ENCODE data around the gene SNAI1. TPM values are rescaled to one million over a fixed set of nuclear protein-coding genes. Genes with fewer than 3 reads are reported as not detected.
A peak's percentile ranks its signal among the peaks of the same experiment; 100 is the strongest.

The SNAI1 gene
- total RNA-seq, 1 experiment from 2014 or later = 0.90 TPM

- Mint-ChIP-seq H3K9me3 (ENCODE audit: low read depth, unreplicated experiment) (no peaks in the 10 kb centered on the region), H3K4me1 (ENCODE audit: low read depth, unreplicated experiment) (peaks cover 15% of the 10 kb centered on the region), H3K27ac (ENCODE audit: unreplicated experiment) (no peak overlapping the region), H3K4me3 (ENCODE audit: low read depth, unreplicated experiment) (no peak overlapping the region), H3K36me3 (ENCODE audit: insufficient read depth, unreplicated experiment) (no peaks in the 10 kb centered on the region), H3K27me3 (ENCODE audit: unreplicated experiment) (no peaks in the 10 kb centered on the region)
- intact Hi-C loops (cut with micrococcal nuclease; ENCODE audit: unreplicated experiment) = no loop called here
- no TSS peak for BruUV-seq (replicated peaks)
- TF ChIP-seq CTCF (IDR thresholded peaks at IDR 0.05; ENCODE audit: unreplicated experiment) = no peak
- no peak for DNase-seq
- CTCF ChIA-PET = interaction anchor here (1.0 kb wide), 2 partner anchors 9 to 37 kb away, joined by 3 to 4 read pairs; no protein-coding TSS in a partner anchor
Measured at GRCh38 chr20:50015993-50016770, 33.4 kb downstream of the SNAI1 start.

- H3K27me3 Mint-ChIP-seq (ENCODE audit: unreplicated experiment) = no peaks in the 10 kb centered on the region
- H3K4me3 Mint-ChIP-seq (ENCODE audit: low read depth, unreplicated experiment) = no peak overlapping the region
- BruUV-seq (replicated peaks) = no TSS peak
- no peak for TF ChIP-seq CTCF (IDR thresholded peaks at IDR 0.05; ENCODE audit: unreplicated experiment)
- no peak for DNase-seq
- intact Hi-C loops (cut with micrococcal nuclease; ENCODE audit: unreplicated experiment) = no loop called here
- peaks cover 15% of the 10 kb centered on the region for H3K4me1 Mint-ChIP-seq (ENCODE audit: low read depth, unreplicated experiment)
- H3K36me3 Mint-ChIP-seq (ENCODE audit: insufficient read depth, unreplicated experiment) = no peaks in the 10 kb centered on the region
- CTCF ChIA-PET = no interaction called here
- H3K27ac Mint-ChIP-seq (ENCODE audit: unreplicated experiment) = no peak overlapping the region
- no peaks in the 10 kb centered on the region for H3K9me3 Mint-ChIP-seq (ENCODE audit: low read depth, unreplicated experiment)
Measured at GRCh38 chr20:50017160-50017559, 34.4 kb downstream of the SNAI1 start.

GRCh38 chr20:50017576-50018248, 34.9 kb downstream of the SNAI1 start:
- Mint-ChIP-seq H3K36me3 (ENCODE audit: insufficient read depth, unreplicated experiment) (no peaks in the 10 kb centered on the region), H3K27me3 (ENCODE audit: unreplicated experiment) (no peaks in the 10 kb centered on the region), H3K9me3 (ENCODE audit: low read depth, unreplicated experiment) (no peaks in the 10 kb centered on the region), H3K4me1 (ENCODE audit: low read depth, unreplicated experiment) (peaks cover 20% of the 10 kb centered on the region), H3K4me3 (ENCODE audit: low read depth, unreplicated experiment) (no peak overlapping the region), H3K27ac (ENCODE audit: unreplicated experiment) (no peak overlapping the region)
- DNase-seq = no peak
- intact Hi-C loops (cut with micrococcal nuclease; ENCODE audit: unreplicated experiment) = no loop called here
- no peak for TF ChIP-seq CTCF (IDR thresholded peaks at IDR 0.05; ENCODE audit: unreplicated experiment)
- no TSS peak for BruUV-seq (replicated peaks)
- CTCF ChIA-PET = interaction anchor here (0.6 kb wide), 1 partner anchor 67 kb away, joined by 5 read pairs; no protein-coding TSS in a partner anchor

GRCh38 chr20:50019466-50020256, 36.9 kb downstream of the SNAI1 start:
- Mint-ChIP-seq H3K36me3 (ENCODE audit: insufficient read depth, unreplicated experiment) (peaks cover 9% of the 10 kb centered on the region), H3K4me1 (ENCODE audit: low read depth, unreplicated experiment) (peaks cover 34% of the 10 kb centered on the region), H3K27me3 (ENCODE audit: unreplicated experiment) (no peaks in the 10 kb centered on the region), H3K9me3 (ENCODE audit: low read depth, unreplicated experiment) (no peaks in the 10 kb centered on the region), H3K4me3 (ENCODE audit: low read depth, unreplicated experiment) (no peak overlapping the region), H3K27ac (ENCODE audit: unreplicated experiment) (peak overlapping the region; percentile 52)
- BruUV-seq (replicated peaks) = no TSS peak
- peak; percentile 38 for DNase-seq
- CTCF ChIA-PET = interaction anchor here (1.2 kb wide), 1 partner anchor 19 kb away, joined by 3 read pairs; no protein-coding TSS in a partner anchor
- intact Hi-C loops (cut with micrococcal nuclease; ENCODE audit: unreplicated experiment) = no loop called here
- no peak for TF ChIP-seq CTCF (IDR thresholded peaks at IDR 0.05; ENCODE audit: unreplicated experiment)

Measured in Calu3 (cell line).